HepG2 (cell line): ENCODE measurements around the gene TBC1D1. TPM values are rescaled to one million over a fixed set of nuclear protein-coding genes. Genes with fewer than 3 reads are reported as not detected.
A peak's percentile ranks its signal among the peaks of the same experiment; 100 is the strongest.

Source experiments
- HOXA7 ChIP-seq: sonication (generic); formaldehyde crosslinking; IDR thresholded peaks from 2 replicates; pipeline ENCODE4 v1.8.1; 2022; ENCODE audit warnings: mild to moderate bottlenecking, missing genetic modification reagents, moderate library complexity
- MAFK ChIP-seq, 2 experiments: IDR thresholded peaks in 1 of 2; conservative IDR thresholded peaks in 1 of 2; 2 replicates each; pipeline ENCODE4 v1.6.1; 2011; ENCODE audit warnings: improper control_type of control experiment in 2 of 2, low read length in 2 of 2
- MED13 ChIP-seq: sonication (generic); formaldehyde crosslinking; IDR thresholded peaks from 2 replicates; pipeline ENCODE4 v1.5.0; 2020; ENCODE audit warnings: missing genetic modification reagents
- NCOA2 ChIP-seq: sonication (generic); formaldehyde crosslinking; IDR thresholded peaks from 2 replicates; pipeline ENCODE4 v1.8.0; 2022; ENCODE audit warnings: inconsistent platforms
- NFE2 ChIP-seq: sonication (generic); formaldehyde crosslinking; IDR thresholded peaks from 2 replicates; pipeline ENCODE4 v1.4.0; 2020; ENCODE audit warnings: missing genetic modification reagents
- PRDM10 ChIP-seq: sonication (generic); formaldehyde crosslinking; IDR thresholded peaks from 2 replicates; pipeline ENCODE4 v1.4.0; 2020; ENCODE audit warnings: low read depth, missing genetic modification reagents
- SKI ChIP-seq: fragments of 450-650 bp; IDR thresholded peaks from one replicate; pipeline ENCODE4 v1.6.1; 2018; ENCODE audit warnings: mild to moderate bottlenecking; ENCODE audit not compliant: partially characterized antibody
- ZNF431 ChIP-seq: sonication (generic); formaldehyde crosslinking; IDR thresholded peaks from 2 replicates; pipeline ENCODE4 v1.9.0; 2022; ENCODE audit warnings: missing genetic modification reagents, low read depth, mild to moderate bottlenecking, borderline replicate concordance
- ZNF468 ChIP-seq: sonication (generic); formaldehyde crosslinking; IDR thresholded peaks from 2 replicates; pipeline ENCODE4 v1.8.0; 2022; ENCODE audit warnings: mild to moderate bottlenecking, moderate library complexity, missing genetic modification reagents
- ZNF510 ChIP-seq: sonication (generic); formaldehyde crosslinking; IDR thresholded peaks from 2 replicates; pipeline ENCODE4 v1.4.0; 2020; ENCODE audit warnings: low read depth, mild to moderate bottlenecking, missing genetic modification reagents
- ZSCAN29 ChIP-seq: sonication (generic); formaldehyde crosslinking; conservative IDR thresholded peaks from 2 replicates; pipeline ENCODE4 v1.4.0; 2020; ENCODE audit warnings: mild to moderate bottlenecking, missing genetic modification reagents
- polyA plus RNA-seq, 8 experiments: library from polyadenylated mRNA; depleted of rRNA in 3 of 8; stranded (reverse) in 7 of 8; unstranded in 1 of 8; fragments of >200 nt; fragmentation: Illumina TruSeq in 4 of 8; extraction: Trizol in 4 of 8; gene quantifications; 2 replicates each; pipeline versions ENCODE4 v1.2.1 to v1.2.3, GENCODE V29; 2011 to 2016; ENCODE audit warnings: low read depth in 4 of 8, missing spikeins in 1 of 8, mixed read lengths in 1 of 8; ENCODE audit not compliant: insufficient read depth in 1 of 8
- total RNA-seq, 5 experiments: library from RNA; depleted of rRNA; stranded (reverse); fragments of >200 nt; fragmentation: Illumina TruSeq; extraction: Trizol; gene quantifications; 2 replicates each; pipeline ENCODE4 v1.2.3, GENCODE V29; 2016; ENCODE audit warnings: low read depth in 1 of 5
- TF ChIP-seq, protein P1 (sequence below), 2 experiments: sonication (generic) in 1 of 2; formaldehyde crosslinking in 1 of 2; IDR thresholded peaks; 2 replicates each; pipeline versions ENCODE4 v1.4.0 to v1.6.1; 2018 to 2020; ENCODE audit warnings: missing genetic modification reagents in 2 of 2, borderline replicate concordance in 1 of 2, low read depth in 1 of 2, mild to moderate bottlenecking in 1 of 2, missing biosample characterization in 1 of 2
- TF ChIP-seq, protein P2 (sequence below): sonication (generic); formaldehyde crosslinking; IDR thresholded peaks from 2 replicates; pipeline ENCODE4 v1.5.1; 2020; ENCODE audit warnings: mild to moderate bottlenecking, moderate library complexity, missing genetic modification reagents
- TF ChIP-seq, protein P3 (sequence below): sonication (generic); formaldehyde crosslinking; IDR thresholded peaks from 2 replicates; pipeline ENCODE4 v1.5.0; 2020; ENCODE audit warnings: missing genetic modification reagents, mild to moderate bottlenecking, borderline replicate concordance
- TF ChIP-seq, protein P4 (sequence below): sonication (generic); formaldehyde crosslinking; IDR thresholded peaks from 2 replicates; pipeline ENCODE4 v1.5.0; 2020; ENCODE audit warnings: missing genetic modification reagents
- TF ChIP-seq, protein P5 (sequence below): sonication (generic); formaldehyde crosslinking; IDR thresholded peaks from 2 replicates; pipeline ENCODE4 v1.5.0; 2020; ENCODE audit warnings: mild to moderate bottlenecking, missing genetic modification reagents, moderate library complexity

TBC1D1 gene
- total and polyA plus RNA-seq, 2 of the 13 experiments (the other 11 are each of a cell fraction or from before 2014, with no cell fraction given) = 37.3 to 62.8 TPM

DNA sequence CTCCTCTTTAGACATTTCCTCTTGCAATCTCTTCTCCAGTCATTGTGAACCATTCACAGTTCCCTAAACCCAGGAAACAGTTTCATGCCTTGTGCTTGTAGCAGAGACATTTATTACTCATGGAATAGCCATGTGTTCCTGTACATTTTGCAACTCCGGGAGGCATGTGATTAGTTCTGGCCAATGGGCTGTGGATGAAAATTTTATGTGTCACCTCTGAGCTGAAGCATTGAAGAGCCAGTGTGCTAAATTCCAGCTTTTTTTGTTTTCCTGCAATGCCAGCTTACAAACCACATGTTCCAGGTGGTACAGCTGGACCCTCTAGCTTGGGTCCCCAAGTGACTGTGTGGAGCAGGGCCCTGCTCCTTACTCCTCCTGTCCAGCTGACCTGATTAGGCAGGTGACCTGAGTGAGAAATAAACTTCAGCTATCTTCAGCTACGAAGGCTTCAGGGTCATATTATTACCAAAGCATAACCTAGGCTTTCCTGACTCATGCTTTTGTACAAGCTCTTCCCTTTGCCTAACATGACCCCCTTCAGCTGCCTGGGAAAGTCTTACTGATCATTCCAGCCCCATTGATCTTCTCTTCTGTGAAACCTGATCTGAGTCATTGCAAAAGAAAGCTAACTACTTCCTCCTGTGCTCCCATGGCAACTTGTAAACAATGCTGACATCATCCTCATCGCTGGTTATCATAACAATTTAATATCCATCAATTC is 269.8 kb downstream of the TBC1D1 start (continued):
- TF ChIP-seq HOXA7 (no peak), SKI (peak; percentile 73), PRDM10 (peak; percentile 63; the same call in 1 of the 2 replicates), ZNF468 (CRISPR knock-in tag) (no peak), ZNF510 (CRISPR knock-in tag) (no peak), NCOA2 (CRISPR knock-in tag) (peak; percentile 97), MED13 (peak; percentile 95), NFE2 (CRISPR knock-in tag) (no peak), ZNF431 (CRISPR knock-in tag) (peak; percentile 42; the same call in 1 of the 2 replicates), ZSCAN29 (CRISPR knock-in tag) (no peak), MAFK (conservative IDR thresholded peaks at IDR 0.05 in 1 of 2, IDR thresholded peaks at IDR 0.05 in 1 of 2; ENCODE audit: low read length in 2 of 2) (peak; percentile 67 to 80)
- TF ChIP-seq, protein P1, sequence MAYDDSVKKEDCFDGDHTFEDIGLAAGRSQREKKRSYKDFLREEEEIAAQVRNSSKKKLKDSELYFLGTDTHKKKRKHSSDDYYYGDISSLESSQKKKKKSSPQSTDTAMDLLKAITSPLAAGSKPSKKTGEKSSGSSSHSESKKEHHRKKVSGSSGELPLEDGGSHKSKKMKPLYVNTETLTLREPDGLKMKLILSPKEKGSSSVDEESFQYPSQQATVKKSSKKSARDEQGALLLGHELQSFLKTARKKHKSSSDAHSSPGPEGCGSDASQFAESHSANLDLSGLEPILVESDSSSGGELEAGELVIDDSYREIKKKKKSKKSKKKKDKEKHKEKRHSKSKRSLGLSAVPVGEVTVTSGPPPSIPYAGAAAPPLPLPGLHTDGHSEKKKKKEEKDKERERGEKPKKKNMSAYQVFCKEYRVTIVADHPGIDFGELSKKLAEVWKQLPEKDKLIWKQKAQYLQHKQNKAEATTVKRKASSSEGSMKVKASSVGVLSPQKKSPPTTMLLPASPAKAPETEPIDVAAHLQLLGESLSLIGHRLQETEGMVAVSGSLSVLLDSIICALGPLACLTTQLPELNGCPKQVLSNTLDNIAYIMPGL (CRISPR knock-in tag; IDR thresholded peaks at IDR 0.05; ENCODE audit: borderline replicate concordance in 1 of 2, low read depth in 1 of 2) = no peak
- TF ChIP-seq, protein P2, sequence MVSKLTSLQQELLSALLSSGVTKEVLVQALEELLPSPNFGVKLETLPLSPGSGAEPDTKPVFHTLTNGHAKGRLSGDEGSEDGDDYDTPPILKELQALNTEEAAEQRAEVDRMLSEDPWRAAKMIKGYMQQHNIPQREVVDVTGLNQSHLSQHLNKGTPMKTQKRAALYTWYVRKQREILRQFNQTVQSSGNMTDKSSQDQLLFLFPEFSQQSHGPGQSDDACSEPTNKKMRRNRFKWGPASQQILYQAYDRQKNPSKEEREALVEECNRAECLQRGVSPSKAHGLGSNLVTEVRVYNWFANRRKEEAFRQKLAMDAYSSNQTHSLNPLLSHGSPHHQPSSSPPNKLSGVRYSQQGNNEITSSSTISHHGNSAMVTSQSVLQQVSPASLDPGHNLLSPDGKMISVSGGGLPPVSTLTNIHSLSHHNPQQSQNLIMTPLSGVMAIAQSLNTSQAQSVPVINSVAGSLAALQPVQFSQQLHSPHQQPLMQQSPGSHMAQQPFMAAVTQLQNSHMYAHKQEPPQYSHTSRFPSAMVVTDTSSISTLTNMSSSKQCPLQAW = peak; percentile 86
- TF ChIP-seq, protein P3, sequence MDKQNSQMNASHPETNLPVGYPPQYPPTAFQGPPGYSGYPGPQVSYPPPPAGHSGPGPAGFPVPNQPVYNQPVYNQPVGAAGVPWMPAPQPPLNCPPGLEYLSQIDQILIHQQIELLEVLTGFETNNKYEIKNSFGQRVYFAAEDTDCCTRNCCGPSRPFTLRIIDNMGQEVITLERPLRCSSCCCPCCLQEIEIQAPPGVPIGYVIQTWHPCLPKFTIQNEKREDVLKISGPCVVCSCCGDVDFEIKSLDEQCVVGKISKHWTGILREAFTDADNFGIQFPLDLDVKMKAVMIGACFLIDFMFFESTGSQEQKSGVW (CRISPR knock-in tag) = no peak
- TF ChIP-seq, protein P4, sequence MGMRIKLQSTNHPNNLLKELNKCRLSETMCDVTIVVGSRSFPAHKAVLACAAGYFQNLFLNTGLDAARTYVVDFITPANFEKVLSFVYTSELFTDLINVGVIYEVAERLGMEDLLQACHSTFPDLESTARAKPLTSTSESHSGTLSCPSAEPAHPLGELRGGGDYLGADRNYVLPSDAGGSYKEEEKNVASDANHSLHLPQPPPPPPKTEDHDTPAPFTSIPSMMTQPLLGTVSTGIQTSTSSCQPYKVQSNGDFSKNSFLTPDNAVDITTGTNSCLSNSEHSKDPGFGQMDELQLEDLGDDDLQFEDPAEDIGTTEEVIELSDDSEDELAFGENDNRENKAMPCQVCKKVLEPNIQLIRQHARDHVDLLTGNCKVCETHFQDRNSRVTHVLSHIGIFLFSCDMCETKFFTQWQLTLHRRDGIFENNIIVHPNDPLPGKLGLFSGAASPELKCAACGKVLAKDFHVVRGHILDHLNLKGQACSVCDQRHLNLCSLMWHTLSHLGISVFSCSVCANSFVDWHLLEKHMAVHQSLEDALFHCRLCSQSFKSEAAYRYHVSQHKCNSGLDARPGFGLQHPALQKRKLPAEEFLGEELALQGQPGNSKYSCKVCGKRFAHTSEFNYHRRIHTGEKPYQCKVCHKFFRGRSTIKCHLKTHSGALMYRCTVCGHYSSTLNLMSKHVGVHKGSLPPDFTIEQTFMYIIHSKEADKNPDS (CRISPR knock-in tag) = no peak
- TF ChIP-seq, protein P5, sequence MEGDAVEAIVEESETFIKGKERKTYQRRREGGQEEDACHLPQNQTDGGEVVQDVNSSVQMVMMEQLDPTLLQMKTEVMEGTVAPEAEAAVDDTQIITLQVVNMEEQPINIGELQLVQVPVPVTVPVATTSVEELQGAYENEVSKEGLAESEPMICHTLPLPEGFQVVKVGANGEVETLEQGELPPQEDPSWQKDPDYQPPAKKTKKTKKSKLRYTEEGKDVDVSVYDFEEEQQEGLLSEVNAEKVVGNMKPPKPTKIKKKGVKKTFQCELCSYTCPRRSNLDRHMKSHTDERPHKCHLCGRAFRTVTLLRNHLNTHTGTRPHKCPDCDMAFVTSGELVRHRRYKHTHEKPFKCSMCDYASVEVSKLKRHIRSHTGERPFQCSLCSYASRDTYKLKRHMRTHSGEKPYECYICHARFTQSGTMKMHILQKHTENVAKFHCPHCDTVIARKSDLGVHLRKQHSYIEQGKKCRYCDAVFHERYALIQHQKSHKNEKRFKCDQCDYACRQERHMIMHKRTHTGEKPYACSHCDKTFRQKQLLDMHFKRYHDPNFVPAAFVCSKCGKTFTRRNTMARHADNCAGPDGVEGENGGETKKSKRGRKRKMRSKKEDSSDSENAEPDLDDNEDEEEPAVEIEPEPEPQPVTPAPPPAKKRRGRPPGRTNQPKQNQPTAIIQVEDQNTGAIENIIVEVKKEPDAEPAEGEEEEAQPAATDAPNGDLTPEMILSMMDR = no peak
